BE2C (cell line): ENCODE results near the gene SEMA3D.

Experiments
- DNase-seq: peaks from one replicate; pipeline ENCODE4 v3.0.0-alpha.2; 2020
- H3K27me3 ChIP-seq: fragments of 250-450 bp; sonication (Bioruptor Pico); 2 replicates; pipeline ENCODE4 v1.5.1; 2020; ENCODE audit warnings: mild to moderate bottlenecking
- H3K36me3 ChIP-seq: fragments of 250-450 bp; sonication (Bioruptor Pico); 2 replicates; pipeline ENCODE4 v1.5.1; 2020; ENCODE audit warnings: mild to moderate bottlenecking
- H3K4me1 ChIP-seq: fragments of 250-450 bp; sonication (Bioruptor Pico); 2 replicates; pipeline ENCODE4 v1.5.1; 2020
- H3K4me3 ChIP-seq: 2 replicates; pipeline ENCODE4 v1.5.1; 2011; ENCODE audit warnings: low read depth, low read length
- H3K9me3 ChIP-seq: fragments of 250-450 bp; sonication (Bioruptor Pico); 2 replicates; pipeline ENCODE4 v1.5.1; 2020
- CTCF ChIP-seq: IDR thresholded peaks from 2 replicates; pipeline ENCODE4 v1.5.1; 2012; ENCODE audit warnings: mild to moderate bottlenecking, low read depth, low read length

Gene SEMA3D

GRCh38 chr7:85062651-85063050, 124.2 kb downstream of the SEMA3D start:
- no peak overlapping the region for H3K4me3 ChIP-seq
- H3K36me3 ChIP-seq = no peaks in the 10 kb centered on the region
- DNase-seq = no peak
- no peaks in the 10 kb centered on the region for H3K27me3 ChIP-seq
- no peak for TF ChIP-seq CTCF
- no peaks in the 10 kb centered on the region for H3K4me1 ChIP-seq
- no peaks in the 10 kb centered on the region for H3K9me3 ChIP-seq

DNA sequence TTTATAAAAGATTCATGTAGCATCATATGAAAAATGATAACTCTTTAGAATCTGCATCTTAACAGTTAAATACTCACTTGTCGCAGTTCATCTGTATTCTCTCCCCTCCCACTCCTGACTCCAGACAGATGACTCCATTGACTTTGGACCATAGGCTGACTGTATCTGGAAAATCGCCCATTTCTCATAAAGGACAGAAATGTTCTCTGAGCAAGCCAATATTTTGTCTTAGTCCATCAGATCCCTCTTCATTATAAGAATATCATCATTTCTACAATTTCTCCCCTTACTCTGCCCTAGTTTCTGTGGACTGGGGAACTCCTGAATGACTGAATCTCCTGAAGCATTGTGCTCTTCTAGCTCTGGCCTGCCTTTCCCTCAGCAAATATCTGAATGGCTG, 125.4 kb downstream of the SEMA3D start:
- DNase-seq = no peak
- no peak for TF ChIP-seq CTCF
- no peaks in the 10 kb centered on the region for H3K36me3 ChIP-seq
- H3K4me1 ChIP-seq = no peaks in the 10 kb centered on the region
- no peaks in the 10 kb centered on the region for H3K9me3 ChIP-seq
- H3K4me3 ChIP-seq = no peak overlapping the region
- H3K27me3 ChIP-seq = no peaks in the 10 kb centered on the region

- no peaks in the 10 kb centered on the region for H3K36me3 ChIP-seq
- no peak overlapping the region for H3K4me3 ChIP-seq
- TF ChIP-seq CTCF = no peak
- H3K27me3 ChIP-seq = no peaks in the 10 kb centered on the region
- no peak for DNase-seq
- no peaks in the 10 kb centered on the region for H3K9me3 ChIP-seq
- no peaks in the 10 kb centered on the region for H3K4me1 ChIP-seq
Observed at GRCh38 chr7:85060696-85061095, 126.2 kb downstream of the SEMA3D start.

GRCh38 chr7:85055906-85056305, 130.9 kb downstream of the SEMA3D start:
- Histone ChIP-seq H3K36me3 (no peaks in the 10 kb centered on the region), H3K4me1 (no peaks in the 10 kb centered on the region), H3K27me3 (no peaks in the 10 kb centered on the region), H3K9me3 (no peaks in the 10 kb centered on the region), H3K4me3 (no peak overlapping the region)
- DNase-seq = no peak
- TF ChIP-seq CTCF = no peak

DNA sequence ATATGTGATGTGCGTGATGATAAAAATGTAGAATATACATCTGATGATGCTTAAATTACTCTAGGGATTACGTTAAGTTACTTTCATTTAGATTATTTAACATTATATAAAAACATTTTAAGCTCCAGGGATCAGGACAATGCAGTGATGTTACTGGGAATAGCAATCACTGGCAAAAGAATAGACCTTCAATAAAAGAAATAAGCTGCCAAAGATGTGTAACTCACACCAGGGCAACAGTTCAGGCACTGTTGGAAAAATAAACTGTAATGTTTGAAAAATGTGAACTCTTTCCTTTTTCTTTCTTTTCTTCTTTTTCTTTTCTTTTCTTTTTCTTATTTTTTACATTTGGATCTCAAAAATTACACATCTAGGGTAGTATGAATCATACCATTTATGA, 131.7 kb downstream of the SEMA3D start:
- TF ChIP-seq CTCF = no peak
- Histone ChIP-seq H3K4me1 (no peaks in the 10 kb centered on the region), H3K36me3 (no peaks in the 10 kb centered on the region), H3K27me3 (no peaks in the 10 kb centered on the region), H3K9me3 (no peaks in the 10 kb centered on the region), H3K4me3 (no peak overlapping the region)
- DNase-seq = no peak

GRCh38 chr7:85054306-85054705, 132.6 kb downstream of the SEMA3D start:
- Histone ChIP-seq H3K4me1 (no peaks in the 10 kb centered on the region), H3K4me3 (no peak overlapping the region), H3K36me3 (no peaks in the 10 kb centered on the region), H3K9me3 (no peaks in the 10 kb centered on the region), H3K27me3 (no peaks in the 10 kb centered on the region)
- no peak for DNase-seq
- no peak for TF ChIP-seq CTCF
